GM13976 (cell line): ENCODE results near the gene B3GNT5.

Experiments used
- DNase-seq: peaks from one replicate; pipeline ENCODE4 v3.0.0; 2012; ENCODE audit warnings: low spot score
- CTCF ChIP-seq: IDR thresholded peaks from 2 replicates; pipeline ENCODE4 v1.5.1; 2012; ENCODE audit warnings: borderline replicate concordance, mild to moderate bottlenecking; ENCODE audit not compliant: insufficient read depth; ENCODE audit errors: extremely low read depth, missing control alignments, control extremely low read depth
- in situ Hi-C: fragments of 300-500 bp; cut with MboI; formaldehyde crosslinking; loops from one replicate; pipeline ENCODE4 v1.12.0; 2022; ENCODE audit warnings: low sequenced_read_pairs, mixed read lengths, inconsistent platforms; ENCODE audit not compliant: unreplicated experiment

The B3GNT5 gene

DNA sequence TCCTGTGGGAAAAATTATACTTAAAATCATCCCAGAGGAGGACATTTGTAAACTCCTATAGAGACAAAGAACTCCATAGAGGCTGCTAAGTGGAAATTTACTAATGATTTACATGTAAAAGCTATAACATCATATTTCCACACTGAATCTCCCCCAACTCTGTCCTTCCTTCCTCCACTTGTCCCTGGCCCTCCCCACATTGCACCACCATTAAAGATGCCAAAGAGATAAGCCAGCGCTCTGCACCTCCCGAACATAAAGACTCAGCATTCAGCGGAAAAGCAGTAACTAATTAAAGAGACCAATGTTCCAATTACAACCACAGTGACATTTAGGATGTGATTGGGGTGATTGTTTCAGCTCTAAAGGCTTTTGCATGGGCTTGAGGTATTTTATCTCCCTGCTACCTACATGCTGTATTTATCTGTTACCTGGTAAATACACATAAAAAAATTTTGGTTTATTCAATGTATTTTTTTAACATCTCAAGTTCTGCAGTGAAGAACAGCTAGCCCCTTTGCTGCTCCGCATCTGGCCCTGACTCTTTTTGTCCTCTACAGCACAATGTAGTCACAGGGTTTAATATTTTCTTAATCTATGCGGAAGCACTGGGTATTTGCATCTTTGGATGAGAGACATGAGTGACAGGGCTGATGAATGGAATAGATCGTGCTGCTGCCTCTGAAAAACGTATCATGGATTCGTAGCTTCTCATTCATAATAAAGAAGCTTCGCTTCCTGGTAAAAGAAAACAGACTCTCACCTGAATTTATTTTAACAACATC is 35.3 kb upstream of the B3GNT5 start:
- in situ Hi-C loops, result no loop called here
- no peak for TF ChIP-seq CTCF
- no peak for DNase-seq

- no peak for DNase-seq
- TF ChIP-seq CTCF, result no peak
- in situ Hi-C loops, result no loop called here
These were observed 34.2 kb upstream of the B3GNT5 start for GRCh38 chr3:183218826-183219225.

- in situ Hi-C loops, result no loop called here
These were observed 32.2 kb upstream of the B3GNT5 start for GRCh38 chr3:183220828-183221227.

DNA sequence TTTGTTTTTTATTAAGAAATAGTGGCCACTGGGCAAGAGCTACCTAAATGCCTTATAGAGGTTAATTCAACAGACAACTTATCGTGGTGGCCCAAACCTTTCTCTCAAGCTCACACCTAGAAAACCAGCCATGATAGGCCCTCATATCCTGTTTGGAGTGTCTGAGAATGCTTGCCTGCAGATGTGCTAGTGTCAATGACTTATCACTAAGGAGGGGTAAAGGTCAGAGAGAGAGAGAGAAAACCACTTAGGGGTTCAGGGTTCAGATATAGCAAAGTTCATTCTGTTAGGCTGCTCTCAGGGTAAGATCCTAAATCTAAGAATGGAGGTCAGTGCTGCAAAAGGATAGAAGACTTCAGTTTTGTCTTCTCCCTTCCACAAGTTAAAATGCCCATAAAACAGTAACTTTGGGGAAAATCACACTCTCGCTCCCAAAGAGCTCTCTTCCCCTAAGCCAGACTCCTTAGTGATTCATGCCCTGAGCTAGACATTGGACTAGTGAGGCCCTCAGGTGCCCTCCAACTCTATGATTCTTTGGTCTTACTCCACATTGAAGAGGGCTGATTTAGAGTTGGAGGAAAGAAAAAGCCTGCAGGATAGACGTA is 30.3 kb upstream of the B3GNT5 start:
- no peak for TF ChIP-seq CTCF
- DNase-seq, result no peak
- in situ Hi-C loops, result no loop called here

More at GRCh38 chr3:183220828-183221227, 32.2 kb upstream of the B3GNT5 start:
- DNase-seq, result no peak
- no peak for TF ChIP-seq CTCF

DNA sequence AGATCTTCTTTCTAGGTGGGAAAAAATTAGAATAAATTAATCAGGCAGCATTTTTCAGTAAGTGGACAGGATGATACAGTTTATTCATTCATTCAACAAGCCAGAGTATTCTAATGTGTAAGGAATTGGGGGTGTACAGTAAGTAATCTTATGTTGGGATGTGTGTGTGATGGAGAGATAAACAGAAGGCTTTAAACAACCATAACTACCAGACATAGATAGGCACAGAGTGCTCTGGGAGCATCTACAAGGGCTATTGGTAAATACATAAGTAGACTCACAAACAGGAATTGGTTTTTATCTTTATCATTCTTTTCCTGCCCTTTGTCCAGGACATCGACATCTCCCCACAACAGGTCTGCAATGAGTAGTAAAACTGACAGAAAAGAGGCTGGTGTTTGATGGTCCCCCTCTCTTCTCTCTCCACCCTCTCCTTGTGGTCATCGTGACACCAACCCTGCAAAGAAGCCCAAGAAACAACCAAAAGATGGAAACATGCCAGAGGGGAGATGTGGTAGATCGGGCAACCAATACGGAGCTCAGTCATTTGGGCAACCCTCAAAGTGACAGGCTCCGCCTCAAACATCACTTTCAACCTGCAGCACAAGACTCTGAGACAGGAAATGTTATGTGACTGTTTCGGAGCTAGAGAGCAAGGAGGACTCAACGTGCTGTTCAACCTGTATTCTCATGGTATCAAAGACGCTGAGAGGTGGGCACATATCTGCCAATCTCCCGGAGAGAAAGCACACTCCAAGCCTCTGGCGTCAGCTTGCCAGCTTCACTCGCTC is 28.7 kb upstream of the B3GNT5 start:
- no peak for DNase-seq
- no peak for TF ChIP-seq CTCF
- in situ Hi-C loops, result no loop called here

DNA sequence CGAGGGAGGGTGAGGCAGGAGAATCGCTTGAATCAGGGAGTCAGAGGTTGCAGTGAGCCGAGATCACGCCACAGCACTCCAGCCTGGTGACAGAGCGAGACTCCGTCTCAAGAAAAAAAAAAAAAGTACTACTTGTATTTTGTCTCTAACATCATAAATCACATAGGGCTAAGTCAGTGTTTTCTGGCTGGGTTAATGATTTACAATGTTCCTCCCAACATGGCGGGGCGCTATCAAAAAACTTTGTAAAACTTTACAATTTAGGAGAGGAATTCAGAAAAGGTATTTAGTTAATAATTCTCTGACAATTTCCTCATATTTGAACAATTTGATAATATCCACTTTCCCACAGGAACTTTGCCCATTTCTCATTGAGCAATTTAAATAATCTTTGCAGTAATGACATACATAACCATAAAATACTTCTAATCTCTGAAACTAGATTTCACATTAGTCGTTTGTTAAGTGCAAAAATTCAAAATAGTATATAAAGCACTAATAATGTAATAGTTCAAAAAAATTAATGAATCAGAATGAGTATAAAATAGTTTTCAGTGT is 26.6 kb upstream of the B3GNT5 start:
- in situ Hi-C loops, result no loop called here
- no peak for TF ChIP-seq CTCF
- DNase-seq, result no peak
